ENCODE data around the gene RAB26. TPM values are rescaled to one million over a fixed set of nuclear protein-coding genes. Genes with fewer than 3 reads are reported as not detected.

RAB26 gene
- polyA plus RNA-seq, 1 donor (not counting 4 experiments of a cell fraction or from before 2014, with no cell fraction given): 0.58 TPM

DNA sequence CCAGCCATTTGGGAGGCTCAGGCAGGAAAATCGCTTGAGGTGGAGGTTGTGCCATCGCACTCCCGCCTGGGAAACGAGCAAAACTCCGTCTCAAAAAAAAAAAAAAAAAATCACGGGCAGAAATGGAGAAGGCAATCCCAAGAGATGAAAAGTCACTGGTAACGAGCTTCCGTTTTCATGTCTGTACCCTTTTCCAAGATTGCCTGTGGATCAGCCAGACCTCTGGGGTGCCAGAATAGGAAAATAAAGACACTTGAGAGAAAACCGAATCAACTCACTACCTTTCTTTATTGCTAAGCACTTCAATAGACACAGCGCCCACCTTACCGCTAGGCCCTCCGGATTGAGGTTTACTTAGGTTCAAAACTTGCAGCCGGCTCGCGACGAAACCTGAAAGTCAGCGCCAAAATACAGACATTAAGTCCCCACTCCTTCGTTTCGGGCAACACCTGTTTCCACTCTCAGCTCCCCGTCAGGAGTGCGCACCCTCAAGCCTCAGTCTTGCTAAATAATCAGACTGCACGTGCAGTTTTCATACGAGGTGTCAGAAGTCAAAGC is 6.2 kb downstream of the RAB26 start:
- TF ChIP-seq CTCF (optimal IDR thresholded peaks at IDR 0.05 in 1 of 3, IDR thresholded peaks at IDR 0.05 in 1 of 3, conservative IDR thresholded peaks at IDR 0.05 in 1 of 3; ENCODE audit: extremely low read depth in 1 of 3, insufficient read depth in 2 of 3, low read length in 3 of 3) (no peak), EZH2 (IDR thresholded peaks at IDR 0.05; ENCODE audit: low read length) (no peak)
- no peak for DNase-seq (ENCODE audit: low read depth, low spot score)
- FAIRE-seq: no peak
- Histone ChIP-seq H3K4me3 (ENCODE audit: control insufficient read depth in 2 of 3, extremely low read depth in 1 of 3, insufficient read depth in 2 of 3, low read depth in 1 of 3, low read length in 3 of 3) (peak overlapping the region; percentile 79 to 94 (median 93)), H3K9me1 (ENCODE audit: control insufficient read depth, extremely low read depth, insufficient read depth, low read length) (peaks cover 11% of the 10 kb centered on the region), H3K79me2 (ENCODE audit: control insufficient read depth, insufficient read depth, low read length) (peaks cover 64% of the 10 kb centered on the region), H3K9me3 (ENCODE audit: control insufficient read depth, low read depth, low read length) (no peaks in the 10 kb centered on the region), H3K27ac (ENCODE audit: control insufficient read depth, insufficient read depth, low read length) (peak overlapping the region; percentile 79), H2AFZ (ENCODE audit: control insufficient read depth, low read length) (no peak overlapping the region), H3K36me3 (ENCODE audit: control insufficient read depth in 2 of 2, extremely low read depth in 1 of 2, insufficient read depth in 2 of 2, low read length in 2 of 2) (peaks cover 19 to 31% of the 10 kb centered on the region in 2 experiments), H4K20me1 (ENCODE audit: control insufficient read depth, extremely low read depth, insufficient read depth, low read length) (peaks cover 46% of the 10 kb centered on the region), H3K4me1 (ENCODE audit: control insufficient read depth, extremely low read depth, insufficient read depth, low read length) (peaks cover 57% of the 10 kb centered on the region), H3K4me2 (ENCODE audit: control insufficient read depth, extremely low read depth, insufficient read depth, low read depth, low read length) (peak overlapping the region; percentile 83), H3K9ac (ENCODE audit: control insufficient read depth, extremely low read depth, insufficient read depth, low read length) (peak overlapping the region; percentile 94), H3K27me3 (ENCODE audit: control insufficient read depth, extremely low read depth, insufficient read depth, low read length) (no peaks in the 10 kb centered on the region)
- dilution Hi-C loops (cut with MboI; ENCODE audit: extremely low pct_ligation_motif_present, low sequenced_read_pairs): no loop called here

- FAIRE-seq (peak; percentile 85), DNase-seq (ENCODE audit: low read depth, low spot score) (peak; percentile 100)
- no peak within 1 kb of the TSS for H2AFZ ChIP-seq (ENCODE audit: control insufficient read depth, low read length)
- peaks cover 19 to 31% of the 10 kb centered on the region in 2 experiments for H3K36me3 ChIP-seq (ENCODE audit: control insufficient read depth in 2 of 2, extremely low read depth in 1 of 2, insufficient read depth in 2 of 2, low read length in 2 of 2)
- no peaks in the 10 kb centered on the region for H3K9me3 ChIP-seq (ENCODE audit: control insufficient read depth, low read depth, low read length)
- peaks cover 11% of the 10 kb centered on the region for H3K9me1 ChIP-seq (ENCODE audit: control insufficient read depth, extremely low read depth, insufficient read depth, low read length)
- H3K79me2 ChIP-seq (ENCODE audit: control insufficient read depth, insufficient read depth, low read length): peaks cover 70% of the 10 kb centered on the region
- H3K4me3 ChIP-seq (ENCODE audit: control insufficient read depth in 2 of 3, extremely low read depth in 1 of 3, insufficient read depth in 2 of 3, low read depth in 1 of 3, low read length in 3 of 3): peak within 1 kb of the TSS; percentile 91 to 94 (median 93)
- H4K20me1 ChIP-seq (ENCODE audit: control insufficient read depth, extremely low read depth, insufficient read depth, low read length): peaks cover 46% of the 10 kb centered on the region
- no peaks in the 10 kb centered on the region for H3K27me3 ChIP-seq (ENCODE audit: control insufficient read depth, extremely low read depth, insufficient read depth, low read length)
- H3K4me2 ChIP-seq (ENCODE audit: control insufficient read depth, extremely low read depth, insufficient read depth, low read depth, low read length): peak within 1 kb of the TSS; percentile 93
- peak within 1 kb of the TSS; percentile 79 for H3K27ac ChIP-seq (ENCODE audit: control insufficient read depth, insufficient read depth, low read length)
- H3K9ac ChIP-seq (ENCODE audit: control insufficient read depth, extremely low read depth, insufficient read depth, low read length): peak within 1 kb of the TSS; percentile 94
- dilution Hi-C loops (cut with MboI; ENCODE audit: extremely low pct_ligation_motif_present, low sequenced_read_pairs): no loop called here
- no peak for TF ChIP-seq EZH2 (IDR thresholded peaks at IDR 0.05; ENCODE audit: low read length)
- no peak for TF ChIP-seq CTCF (optimal IDR thresholded peaks at IDR 0.05 in 1 of 3, IDR thresholded peaks at IDR 0.05 in 1 of 3, conservative IDR thresholded peaks at IDR 0.05 in 1 of 3; ENCODE audit: extremely low read depth in 1 of 3, insufficient read depth in 2 of 3, low read length in 3 of 3)
- peaks cover 58% of the 10 kb centered on the region for H3K4me1 ChIP-seq (ENCODE audit: control insufficient read depth, extremely low read depth, insufficient read depth, low read length)
These were observed 6.9 kb downstream of the RAB26 start, which contains the start of gene TRAF7 for GRCh38 chr16:2155091-2155950. TSS of gene TRAF7 (plus strand) at chr16:2155782. CDS start at chr16:2163921, 8,139 bp downstream.
